Islet precursor cell (in vitro differentiated cells): ENCODE measurements around the gene GCK.
"Not testable (repeated sequence)": the region's sequence is repeated elsewhere in the genome, so short reads cannot be mapped to it uniquely, and the experiment has no call there.

Source experiments
- DNase-seq: peaks from one replicate; pipeline ENCODE4 v3.0.0-alpha.2; 2018

Gene GCK

GRCh38 chr7:44200699-44201461, 11.6 kb upstream of the GCK start, which contains the start of gene YKT6:
YKT6 (plus strand) TSS chr7:44200978; CDS start chr7:44201136, 158 bp downstream.
- peak; percentile 98 for DNase-seq

DNA sequence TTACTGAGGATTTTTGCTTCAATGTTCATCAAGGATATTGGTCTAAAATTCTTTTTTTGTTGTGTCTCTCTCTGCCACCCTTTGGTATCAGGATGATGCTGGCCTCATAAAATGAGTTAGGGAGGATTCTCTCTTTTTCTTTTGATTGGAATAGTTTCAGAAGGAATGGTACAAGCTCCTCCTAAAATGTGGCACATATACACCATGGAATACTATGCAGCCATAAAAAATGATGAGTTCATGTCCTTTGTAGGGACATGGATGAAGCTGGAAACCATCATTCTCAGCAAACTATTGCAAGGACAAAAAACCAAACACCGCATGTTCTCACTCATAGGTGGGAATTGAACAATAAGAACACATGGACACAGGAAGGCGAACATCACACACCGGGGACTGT, 10.9 kb upstream of the GCK start:
- not testable (repeated sequence) for DNase-seq

GRCh38 chr7:44197474-44197873, 8.2 kb upstream of the GCK start:
- no peak for DNase-seq

DNA sequence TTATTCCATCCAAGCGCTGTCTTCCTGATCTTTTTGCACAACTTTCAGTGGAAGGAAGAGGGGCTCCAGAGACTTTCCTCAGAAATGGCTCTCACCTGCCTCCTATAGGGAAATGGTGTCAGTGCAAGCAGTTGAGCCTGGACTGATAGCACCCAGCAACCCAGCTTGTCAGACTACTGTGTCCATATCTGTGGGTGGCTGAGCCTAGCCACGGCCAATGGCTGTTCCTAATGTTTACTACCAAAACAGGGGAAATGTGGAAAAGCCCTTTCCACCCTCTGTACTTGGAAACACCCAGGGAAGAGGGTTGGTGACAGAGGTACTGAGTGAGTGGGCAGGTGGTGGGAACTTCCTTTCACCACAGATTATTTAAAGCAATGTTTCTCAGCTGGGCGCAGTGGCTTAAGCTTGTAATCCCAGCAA, 7.2 kb upstream of the GCK start:
- DNase-seq = peak; percentile 80

- DNase-seq = no peak
Observed at GRCh38 chr7:44195889-44196288, 6.7 kb upstream of the GCK start.

DNA sequence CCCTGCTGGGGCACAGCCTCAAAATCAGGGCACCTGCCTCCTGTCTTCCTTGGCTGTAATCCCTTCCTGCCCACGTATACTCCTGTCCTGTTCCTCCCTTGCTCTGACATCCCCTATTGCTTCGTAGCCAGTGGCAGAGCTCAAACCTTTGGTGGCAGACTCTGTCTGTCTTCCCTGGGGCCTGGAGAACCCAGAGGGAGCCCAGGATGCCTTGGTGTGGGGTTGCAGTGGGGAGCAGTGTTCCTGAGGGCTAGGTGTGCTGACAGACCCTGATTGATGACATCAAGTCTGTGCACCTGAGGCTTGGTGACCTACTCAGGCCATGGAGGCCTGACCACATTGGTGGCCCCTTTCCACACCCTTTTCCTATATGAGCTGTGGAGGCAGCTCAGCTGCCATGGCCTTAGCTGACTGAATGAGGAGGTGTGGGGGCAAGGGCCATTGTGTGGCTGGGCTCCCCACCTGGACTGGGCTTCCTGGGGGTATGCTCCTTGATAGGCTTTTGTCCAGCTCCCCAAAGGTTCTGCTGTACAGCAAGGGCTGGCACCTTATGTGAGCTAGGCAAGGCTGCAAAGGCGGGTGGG, 5.4 kb upstream of the GCK start:
- DNase-seq = no peak

GRCh38 chr7:44194069-44194468, 4.8 kb upstream of the GCK start:
- DNase-seq = no peak

GRCh38 chr7:44193011-44193802, 4.0 kb upstream of the GCK start:
- no peak for DNase-seq

GRCh38 chr7:44191171-44191570, 1.9 kb upstream of the GCK start:
- no peak for DNase-seq

DNA sequence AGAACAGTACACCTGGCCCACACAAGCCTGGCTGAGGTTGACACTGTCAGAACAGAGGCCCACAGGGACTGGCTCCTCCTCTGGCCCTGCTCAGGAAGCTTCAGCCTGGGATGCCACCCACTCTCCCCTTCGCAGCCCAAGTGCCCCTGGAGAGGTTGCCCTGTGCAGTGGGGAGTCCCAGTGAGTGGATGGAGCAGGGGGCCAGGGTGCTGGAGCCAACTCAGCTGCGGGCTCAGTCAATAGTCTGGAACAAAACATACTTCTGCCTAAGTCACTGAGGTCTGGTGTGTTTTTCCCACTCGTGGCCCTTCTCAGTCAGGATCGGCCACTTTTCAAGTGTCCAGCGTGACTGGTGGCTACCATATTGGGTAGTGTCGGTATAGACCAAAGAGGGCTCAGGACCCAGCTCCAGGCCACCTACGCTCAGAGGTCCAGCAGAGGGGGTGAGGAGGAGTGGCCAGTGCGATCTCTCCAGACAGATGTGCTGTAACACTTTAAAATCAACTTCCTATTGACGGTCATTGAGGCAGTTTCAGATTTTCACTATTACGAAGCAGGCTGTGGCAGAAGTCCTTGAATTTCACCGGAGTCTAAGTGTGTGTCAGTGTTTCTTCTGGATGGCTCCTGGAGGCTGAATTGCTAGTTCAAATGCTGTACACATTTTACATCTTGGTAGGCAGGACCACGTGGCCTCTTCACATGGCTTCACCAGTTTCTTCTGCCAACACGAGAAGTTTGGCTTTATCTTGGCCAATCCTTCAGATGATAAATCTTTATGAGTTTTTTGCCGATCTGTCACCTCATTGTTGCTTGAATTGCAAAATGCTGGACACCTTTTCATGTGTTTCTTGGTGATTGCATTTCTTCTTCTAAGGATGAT, 994 bp upstream of the GCK start:
- no peak for DNase-seq

- no peak for DNase-seq
Observed at GRCh38 chr7:44188480-44189225, 586 bp downstream of the GCK start.

DNA sequence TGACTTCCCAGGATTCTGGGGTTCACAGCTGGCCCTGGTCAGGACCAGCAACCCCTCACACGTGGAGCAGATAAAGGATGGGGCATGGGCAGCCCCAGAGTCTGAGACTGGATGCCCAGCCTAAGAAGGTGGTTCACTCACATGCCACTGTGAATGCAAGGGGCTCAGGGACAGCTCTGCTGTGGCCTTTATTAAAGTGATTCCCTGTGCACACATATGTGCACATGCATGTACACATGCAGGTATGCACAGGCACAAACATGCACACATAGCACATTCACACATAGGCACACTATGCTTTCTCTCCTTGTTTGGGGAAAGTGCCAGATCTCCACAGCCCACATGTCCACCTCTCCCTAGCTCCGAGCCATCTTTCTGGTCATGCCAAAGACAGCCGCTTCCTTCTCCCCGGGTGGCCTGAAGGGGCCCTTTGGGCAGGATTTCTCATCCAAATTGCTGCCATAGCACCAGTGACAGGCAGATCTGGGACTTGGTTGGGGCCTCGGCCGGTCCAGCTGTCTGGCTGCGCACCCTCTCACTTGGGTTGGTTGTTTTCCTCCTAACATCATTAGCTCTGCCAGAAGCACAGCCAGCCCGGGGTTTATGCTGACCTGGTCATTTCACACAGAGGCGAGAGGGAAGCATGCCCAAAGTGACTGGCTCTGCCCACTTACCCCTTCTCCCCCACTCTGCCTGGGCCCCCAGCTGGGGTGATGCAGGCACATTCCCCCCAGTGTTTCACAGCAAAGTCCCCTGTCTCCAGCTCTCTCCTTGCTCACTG, 1.4 kb downstream of the GCK start:
- DNase-seq = no peak

DNA sequence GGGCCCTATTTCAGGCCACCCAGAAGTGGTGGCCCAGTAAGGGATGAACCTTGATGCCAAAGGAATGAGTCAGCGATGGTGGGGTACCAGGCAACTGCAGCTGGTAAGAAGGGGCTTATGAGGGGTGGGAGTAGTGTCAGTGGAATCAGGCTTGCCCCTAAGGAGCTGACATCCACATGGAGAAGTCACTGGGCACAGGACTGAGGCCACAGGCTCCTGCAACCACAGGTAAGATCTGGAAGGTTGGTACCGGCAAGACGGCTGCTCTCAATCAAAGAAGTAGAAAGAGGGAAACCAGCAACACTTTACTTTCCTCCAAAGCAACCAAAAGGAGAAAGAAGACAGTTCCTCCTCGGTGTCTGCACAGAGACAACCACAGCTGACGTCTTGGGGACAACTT, 2.5 kb downstream of the GCK start:
- no peak for DNase-seq

- no peak for DNase-seq
Observed at GRCh38 chr7:44185729-44186128, 3.5 kb downstream of the GCK start.

DNA sequence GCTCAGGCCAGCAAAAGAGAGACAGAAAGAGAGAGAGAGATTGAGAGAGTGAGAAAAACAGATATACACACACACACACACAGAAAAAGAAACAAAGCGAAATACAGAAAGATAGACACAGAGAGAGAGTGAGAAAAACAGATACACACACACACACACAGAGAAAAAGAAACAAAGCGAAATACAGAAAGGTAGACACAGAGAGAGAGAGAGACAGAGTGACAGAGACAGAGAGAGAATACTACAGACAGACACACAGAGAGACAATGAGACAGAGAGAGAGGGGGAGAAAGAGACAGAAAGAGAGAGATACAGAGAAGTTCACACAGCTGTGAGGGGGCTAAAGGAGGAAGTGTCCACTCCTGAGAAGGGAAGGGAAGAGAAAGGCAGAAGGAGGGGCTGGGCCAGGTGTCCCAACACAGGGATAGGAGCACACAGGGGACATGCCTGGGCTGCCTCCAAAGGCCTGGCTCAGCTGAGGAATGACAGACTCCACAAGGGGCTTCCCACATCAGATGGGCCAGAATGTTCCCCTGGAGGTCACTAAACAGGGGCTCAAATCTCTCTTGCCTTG, 4.3 kb downstream of the GCK start:
- no peak for DNase-seq

- DNase-seq = peak; percentile 94
Observed at GRCh38 chr7:44184206-44184872, 4.9 kb downstream of the GCK start.

DNA sequence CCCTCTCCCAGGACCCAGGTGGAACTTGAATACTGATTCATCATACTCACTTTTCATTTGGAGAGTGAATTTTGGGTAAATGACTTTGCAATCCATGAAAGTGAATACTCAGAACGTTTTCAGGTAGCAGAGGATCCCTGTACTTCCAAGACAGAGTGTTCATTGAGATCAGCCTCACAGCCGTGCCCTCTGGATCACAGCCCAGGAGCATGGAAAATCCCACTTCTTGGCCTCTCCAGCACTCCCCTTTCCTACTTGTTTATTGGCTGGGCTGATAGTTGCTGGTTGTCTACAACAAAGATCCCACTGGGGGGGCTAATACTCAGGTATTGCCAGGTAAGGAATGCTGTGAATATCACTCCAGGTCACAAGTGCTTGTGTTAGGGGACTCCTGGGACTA, 5.9 kb downstream of the GCK start:
- DNase-seq = peak; percentile 32

- DNase-seq = peak; percentile 40
Observed at GRCh38 chr7:44182827-44183226, 6.4 kb downstream of the GCK start.

- DNase-seq = no peak
Observed at GRCh38 chr7:44180631-44181030, 8.6 kb downstream of the GCK start.

- peak; percentile 54 for DNase-seq
Observed at GRCh38 chr7:44177570-44178131, 11.6 kb downstream of the GCK start.
